ENCODE measurements around the gene IGFN1. TPM values are rescaled to one million over a fixed set of nuclear protein-coding genes. Genes with fewer than 3 reads are reported as not detected.

IGFN1 gene
- total and polyA plus RNA-seq, 2 of the 4 experiments (the other 2 are of a cell fraction), result 0.05 TPM; not detected in 1

GRCh38 chr1:201217146-201217545 is 26.5 kb downstream of the IGFN1 start:
- no peak overlapping the region for H3K4me2 ChIP-seq (ENCODE audit: low read depth, low read length)
- no peak overlapping the region for H3K4ac ChIP-seq (ENCODE audit: low read depth, low read length)
- H3K27ac ChIP-seq (ENCODE audit: insufficient read depth, low read length), result no peak overlapping the region
- no peaks in the 10 kb centered on the region for H3K36me3 ChIP-seq (ENCODE audit: control insufficient read depth, insufficient read depth, low read length)
- H3K27me3 ChIP-seq (ENCODE audit: control insufficient read depth, insufficient read depth, low read length), result peaks cover 51% of the 10 kb centered on the region
- H4K91ac ChIP-seq (ENCODE audit: insufficient read depth, low read depth, low read length), result no peak overlapping the region
- BruUV-seq (replicated peaks), result no TSS peak
- in situ Hi-C loops (cut with MboI; ENCODE audit: low sequenced_read_pairs), result no loop called here
- 82% methylated on average over 4 of the region's 14 CpGs; no CpG with 5 or more reads in 1 of the 2 experiments for WGBS, 2 experiments (ENCODE audit: extremely low coverage in 2 of 2, insufficient read length in 1 of 2)
- H2BK5ac ChIP-seq (ENCODE audit: low read depth, low read length, poor library complexity, severe bottlenecking), result no peak overlapping the region
- H3K18ac ChIP-seq (ENCODE audit: low read depth, low read length), result no peak overlapping the region
- no peak overlapping the region for H4K8ac ChIP-seq (ENCODE audit: low read depth in 2 of 2, low read length in 2 of 2)
- H4K20me1 ChIP-seq (ENCODE audit: insufficient read depth, low read length), result no peaks in the 10 kb centered on the region
- TF ChIP-seq USF2 (IDR thresholded peaks at IDR 0.05; ENCODE audit: low read depth, low read length) (no peak), CEBPB (IDR thresholded peaks at IDR 0.05; ENCODE audit: low read depth, low read length) (no peak), CHD1 (IDR thresholded peaks at IDR 0.05; ENCODE audit: low read depth, low read length) (no peak), FOS (IDR thresholded peaks at IDR 0.05; ENCODE audit: low read depth, low read length) (no peak), SMC3 (IDR thresholded peaks at IDR 0.05; ENCODE audit: low read depth, low read length) (no peak), RCOR1 (IDR thresholded peaks at IDR 0.05; ENCODE audit: insufficient replicate concordance, low read length) (no peak), MXI1 (IDR thresholded peaks at IDR 0.05; ENCODE audit: borderline replicate concordance, low read depth, low read length) (no peak), MAFK (IDR thresholded peaks at IDR 0.05; ENCODE audit: low read depth, low read length) (no peak), CTCF (conservative IDR thresholded peaks at IDR 0.05; ENCODE audit: low read depth, low read length) (no peak), RAD21 (IDR thresholded peaks at IDR 0.05; ENCODE audit: low read length) (no peak), NFE2L2 (IDR thresholded peaks at IDR 0.05; ENCODE audit: low read depth, low read length) (no peak), MAZ (IDR thresholded peaks at IDR 0.05; ENCODE audit: borderline replicate concordance, low read depth, low read length) (no peak), RFX5 (IDR thresholded peaks at IDR 0.05; ENCODE audit: low read depth, low read length) (no peak), POLR2A (IDR thresholded peaks at IDR 0.05; ENCODE audit: low read depth, low read length) (no peak), ELK1 (IDR thresholded peaks at IDR 0.05; ENCODE audit: borderline replicate concordance, low read depth, low read length) (no peak), BHLHE40 (IDR thresholded peaks at IDR 0.05; ENCODE audit: low read depth, low read length) (no peak)
- H3K79me1 ChIP-seq (ENCODE audit: low read depth in 1 of 2, low read length in 2 of 2), result no peaks in the 10 kb centered on the region
- no peak overlapping the region for H3K4me3 ChIP-seq (ENCODE audit: insufficient read depth, low read depth, low read length)
- no peak overlapping the region for H3K23ac ChIP-seq (ENCODE audit: low read depth, low read length)
- ChIA-PET CTCF (no interaction called here), POLR2A (ENCODE audit: unreplicated experiment) (no interaction called here)
- H3K9me1 ChIP-seq (ENCODE audit: insufficient read depth, low read length), result no peaks in the 10 kb centered on the region
- no peak overlapping the region for H2AFZ ChIP-seq (replicated peaks; ENCODE audit: low read length, poor library complexity)
- no peak overlapping the region for H3K56ac ChIP-seq (ENCODE audit: extremely low read depth, insufficient read depth, low read length)
- H2AK9ac ChIP-seq (replicated peaks; ENCODE audit: low read depth, low read length, poor library complexity), result no peak overlapping the region
- no peak for DNase-seq
- no peaks in the 10 kb centered on the region for H3K4me1 ChIP-seq (ENCODE audit: control insufficient read depth, insufficient read depth, low read length)
- dilution Hi-C loops (cut with HindIII; ENCODE audit: low sequenced_read_pairs, unreplicated experiment), result no loop called here
- H3K9ac ChIP-seq (ENCODE audit: low read depth, low read length), result no peak overlapping the region
- no peak overlapping the region for H2BK20ac ChIP-seq (ENCODE audit: low read depth, low read length)
- H2AK5ac ChIP-seq (ENCODE audit: low read depth, low read length), result no peak overlapping the region
- intact Hi-C loops (cut with micrococcal nuclease), result no loop called here
- H3K9me3 ChIP-seq (ENCODE audit: control insufficient read depth, insufficient read depth, low read length), result no peaks in the 10 kb centered on the region
- no peak overlapping the region for H3K14ac ChIP-seq (replicated peaks; ENCODE audit: low read depth, low read length)
- no peak overlapping the region for H2BK120ac ChIP-seq (ENCODE audit: low read depth, low read length)
- ATAC-seq (ENCODE audit: low read depth), result no peak
- H4K5ac ChIP-seq (ENCODE audit: low read depth, low read length), result no peak overlapping the region
- H2BK15ac ChIP-seq (ENCODE audit: low read depth, low read length), result no peak overlapping the region
